Spleen (tissue), 7 donors: ENCODE data around the gene TRIM63.

Experiments
- POLR2AphosphoS5 ChIP-seq, 3 donors: sonication (generic); formaldehyde crosslinking; IDR thresholded peaks; one replicate each; pipeline ENCODE4 v1.5.1; 2017; ENCODE audit warnings: antibody characterized with exemption in 3 of 3
- TF ChIP-seq, protein P1 (sequence below), 11 experiments: fragments of 200-600 bp in 7 of 11; fragments of 450-650 bp in 4 of 11; sonication (generic) in 4 of 11; IDR thresholded peaks in 8 of 11; conservative IDR thresholded peaks in 3 of 11; 1 replicate in 7 of 11; 2 replicates in 4 of 11; pipeline versions ENCODE4 v1.4.0 to v1.8.0; 2016 to 2021; ENCODE audit warnings: antibody characterized with exemption in 11 of 11, inconsistent platforms in 4 of 11, mild to moderate bottlenecking in 1 of 11
- donor health status: DM: no; HTN: no; CAD: no; lungs with moderate emphysema.
- donor health status: DM: no; HTN: no; CAD: no.
- donor health status: DM: no; HTN: no; CAD: no.

DNA sequence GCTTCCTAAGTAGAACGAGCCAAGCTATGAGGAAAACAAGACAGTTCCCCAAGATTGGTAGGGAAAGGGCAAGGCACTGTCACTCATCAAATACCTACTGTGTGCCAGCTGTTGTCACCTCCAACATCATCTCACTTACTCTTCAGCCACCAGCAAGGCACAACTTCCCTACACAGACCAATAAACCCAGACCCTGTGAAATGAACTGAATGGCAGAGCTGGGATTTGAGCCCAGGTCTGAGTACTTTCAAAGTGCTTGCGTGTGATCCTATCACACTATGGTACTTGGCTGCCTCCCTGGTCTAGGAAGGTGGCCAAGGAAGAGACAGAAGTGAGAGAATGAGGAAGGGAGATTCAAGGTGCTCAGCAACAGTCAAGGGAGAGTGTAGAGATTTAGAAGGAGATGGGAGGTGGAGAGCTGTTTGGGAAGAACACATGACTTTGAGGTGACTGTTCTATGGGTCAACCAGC lies 16.7 kb upstream of the TRIM63 start:
- no peak for TF ChIP-seq POLR2AphosphoS5 (IDR thresholded peaks at IDR 0.05)
- TF ChIP-seq, protein P1, sequence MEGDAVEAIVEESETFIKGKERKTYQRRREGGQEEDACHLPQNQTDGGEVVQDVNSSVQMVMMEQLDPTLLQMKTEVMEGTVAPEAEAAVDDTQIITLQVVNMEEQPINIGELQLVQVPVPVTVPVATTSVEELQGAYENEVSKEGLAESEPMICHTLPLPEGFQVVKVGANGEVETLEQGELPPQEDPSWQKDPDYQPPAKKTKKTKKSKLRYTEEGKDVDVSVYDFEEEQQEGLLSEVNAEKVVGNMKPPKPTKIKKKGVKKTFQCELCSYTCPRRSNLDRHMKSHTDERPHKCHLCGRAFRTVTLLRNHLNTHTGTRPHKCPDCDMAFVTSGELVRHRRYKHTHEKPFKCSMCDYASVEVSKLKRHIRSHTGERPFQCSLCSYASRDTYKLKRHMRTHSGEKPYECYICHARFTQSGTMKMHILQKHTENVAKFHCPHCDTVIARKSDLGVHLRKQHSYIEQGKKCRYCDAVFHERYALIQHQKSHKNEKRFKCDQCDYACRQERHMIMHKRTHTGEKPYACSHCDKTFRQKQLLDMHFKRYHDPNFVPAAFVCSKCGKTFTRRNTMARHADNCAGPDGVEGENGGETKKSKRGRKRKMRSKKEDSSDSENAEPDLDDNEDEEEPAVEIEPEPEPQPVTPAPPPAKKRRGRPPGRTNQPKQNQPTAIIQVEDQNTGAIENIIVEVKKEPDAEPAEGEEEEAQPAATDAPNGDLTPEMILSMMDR (IDR thresholded peaks at IDR 0.05 in 8 of 11, conservative IDR thresholded peaks at IDR 0.05 in 3 of 11), result no peak
